Nephron progenitor cell (in vitro differentiated cells): ENCODE data around the gene TM9SF1.
"Not testable (repeated sequence)": the region's sequence is repeated elsewhere in the genome, so short reads cannot be mapped to it uniquely, and the experiment has no call there.

Experiments
- DNase-seq: peaks from one replicate; pipeline ENCODE4 v3.0.0; 2021
- H3K27ac Mint-ChIP-seq: 2 replicates; pipeline ENCODE4 v1.8.0; 2021; ENCODE audit warnings: mild to moderate bottlenecking, moderate library complexity, mixed read lengths
- H3K27me3 Mint-ChIP-seq: 2 replicates; pipeline ENCODE4 v1.8.0; 2021; ENCODE audit warnings: mild to moderate bottlenecking, low read depth, mixed read lengths; ENCODE audit not compliant: poor library complexity
- H3K36me3 Mint-ChIP-seq: 2 replicates; pipeline ENCODE4 v1.8.0; 2021; ENCODE audit warnings: low read depth, mixed read lengths
- H3K4me1 Mint-ChIP-seq: 2 replicates; pipeline ENCODE4 v1.8.0; 2021; ENCODE audit warnings: mixed read lengths
- H3K4me3 Mint-ChIP-seq: 2 replicates; pipeline ENCODE4 v1.8.0; 2021; ENCODE audit warnings: mild to moderate bottlenecking, moderate library complexity, mixed read lengths
- H3K9me3 Mint-ChIP-seq: 2 replicates; pipeline ENCODE4 v1.8.0; 2021; ENCODE audit warnings: mild to moderate bottlenecking, moderate library complexity, mixed read lengths
- TF ChIP-seq, protein P1 (sequence below): fragments of 200-600 bp; sonication (generic); IDR thresholded peaks from 2 replicates; pipeline ENCODE4 v1.5.0; 2021; ENCODE audit warnings: antibody characterized with exemption

TM9SF1 gene

DNA sequence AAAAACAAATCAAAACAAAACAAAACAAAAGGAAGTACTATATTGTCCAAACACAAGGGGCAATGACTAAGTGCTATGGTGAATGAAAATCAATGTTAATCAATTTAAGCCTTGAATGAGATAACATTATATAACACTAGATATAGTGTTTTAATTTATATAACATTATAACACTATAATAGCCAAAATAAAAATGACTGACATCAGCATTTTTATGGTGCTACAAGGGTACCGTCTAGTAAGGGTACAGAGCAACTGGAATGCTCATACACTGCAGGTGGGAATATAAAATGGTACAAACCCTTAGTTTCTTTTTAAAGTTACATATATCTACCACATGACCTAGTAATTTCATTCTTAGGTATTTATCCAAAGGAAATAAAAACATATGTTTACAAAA lies 31.2 kb upstream of the TM9SF1 start:
- Mint-ChIP-seq H3K27me3 (no peaks in the 10 kb centered on the region), H3K27ac (no peak overlapping the region), H3K9me3 (no peaks in the 10 kb centered on the region), H3K4me1 (peaks cover 7% of the 10 kb centered on the region), H3K4me3 (no peak overlapping the region), H3K36me3 (peaks cover 28% of the 10 kb centered on the region)
- TF ChIP-seq, protein P1, sequence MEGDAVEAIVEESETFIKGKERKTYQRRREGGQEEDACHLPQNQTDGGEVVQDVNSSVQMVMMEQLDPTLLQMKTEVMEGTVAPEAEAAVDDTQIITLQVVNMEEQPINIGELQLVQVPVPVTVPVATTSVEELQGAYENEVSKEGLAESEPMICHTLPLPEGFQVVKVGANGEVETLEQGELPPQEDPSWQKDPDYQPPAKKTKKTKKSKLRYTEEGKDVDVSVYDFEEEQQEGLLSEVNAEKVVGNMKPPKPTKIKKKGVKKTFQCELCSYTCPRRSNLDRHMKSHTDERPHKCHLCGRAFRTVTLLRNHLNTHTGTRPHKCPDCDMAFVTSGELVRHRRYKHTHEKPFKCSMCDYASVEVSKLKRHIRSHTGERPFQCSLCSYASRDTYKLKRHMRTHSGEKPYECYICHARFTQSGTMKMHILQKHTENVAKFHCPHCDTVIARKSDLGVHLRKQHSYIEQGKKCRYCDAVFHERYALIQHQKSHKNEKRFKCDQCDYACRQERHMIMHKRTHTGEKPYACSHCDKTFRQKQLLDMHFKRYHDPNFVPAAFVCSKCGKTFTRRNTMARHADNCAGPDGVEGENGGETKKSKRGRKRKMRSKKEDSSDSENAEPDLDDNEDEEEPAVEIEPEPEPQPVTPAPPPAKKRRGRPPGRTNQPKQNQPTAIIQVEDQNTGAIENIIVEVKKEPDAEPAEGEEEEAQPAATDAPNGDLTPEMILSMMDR = no peak
- DNase-seq = no peak

DNA sequence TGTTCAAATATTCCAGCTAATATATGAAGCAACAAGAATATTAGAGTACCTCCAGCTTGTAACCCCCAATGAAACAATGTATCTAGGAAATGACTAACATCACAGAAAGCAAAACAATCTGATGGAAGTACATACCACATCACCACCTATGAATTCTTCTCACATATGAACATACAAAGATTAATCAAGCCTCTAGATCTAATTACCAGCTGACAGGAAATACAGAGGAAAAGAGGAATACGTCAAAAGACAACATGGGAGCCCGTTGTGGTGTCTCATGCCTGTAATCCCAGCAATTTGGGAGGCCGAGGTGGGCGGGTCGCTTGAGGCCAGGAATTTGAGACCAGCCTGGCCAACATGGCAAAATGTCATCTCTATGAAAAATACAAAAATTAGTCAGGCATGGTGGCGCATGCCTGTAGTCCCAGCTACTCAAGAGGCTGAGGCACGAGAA lies 29.4 kb upstream of the TM9SF1 start:
- no peaks in the 10 kb centered on the region for H3K27me3 Mint-ChIP-seq
- H3K4me3 Mint-ChIP-seq = no peak overlapping the region
- H3K27ac Mint-ChIP-seq = peak overlapping the region; percentile 16
- no peak for DNase-seq
- peaks cover 28% of the 10 kb centered on the region for H3K36me3 Mint-ChIP-seq
- H3K9me3 Mint-ChIP-seq = no peaks in the 10 kb centered on the region
- TF ChIP-seq, protein P1 = no peak
- H3K4me1 Mint-ChIP-seq = no peaks in the 10 kb centered on the region

DNA sequence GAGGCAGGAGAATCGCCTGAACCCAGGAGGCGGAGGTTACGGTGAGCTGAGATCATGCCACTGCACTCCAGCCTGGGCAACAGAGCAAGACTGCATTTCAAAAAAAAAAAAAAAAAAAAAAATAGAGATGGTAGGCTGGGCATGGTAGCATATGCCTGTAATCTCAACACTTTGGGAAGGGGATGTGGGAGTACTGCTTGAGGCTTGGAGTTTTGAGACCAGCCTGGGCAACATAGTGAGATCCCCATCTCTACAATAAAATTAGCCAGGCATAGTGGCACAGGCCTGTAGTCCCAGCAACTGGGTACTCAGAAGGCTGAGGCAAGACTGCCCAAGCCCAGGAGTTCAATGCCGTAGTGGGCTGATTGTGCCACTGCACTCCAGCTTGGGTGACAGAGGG lies 27.7 kb upstream of the TM9SF1 start:
- not testable (repeated sequence) for H3K4me3 Mint-ChIP-seq, H3K27me3 Mint-ChIP-seq, H3K27ac Mint-ChIP-seq, DNase-seq, H3K9me3 Mint-ChIP-seq, H3K4me1 Mint-ChIP-seq
- H3K36me3 Mint-ChIP-seq = peaks cover 23% of the 10 kb centered on the region

DNA sequence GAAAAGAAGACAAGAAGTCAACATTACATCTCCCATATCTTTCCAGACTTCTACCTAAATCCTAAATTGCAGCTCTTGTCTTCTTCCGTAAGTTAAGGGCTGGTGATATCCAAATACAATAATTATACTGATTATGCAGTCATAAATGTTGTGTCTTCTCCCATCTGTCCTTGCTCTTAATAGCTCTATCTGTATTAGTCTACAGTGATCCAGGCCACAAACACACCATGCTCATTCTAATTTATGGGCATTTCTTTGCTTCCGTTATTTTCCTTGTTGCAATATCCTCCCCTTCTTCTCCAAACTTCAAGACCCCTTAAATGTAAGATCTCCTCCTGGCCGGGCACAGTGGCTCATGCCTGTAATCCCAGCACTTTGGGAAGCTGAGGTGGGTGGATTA lies 24.3 kb upstream of the TM9SF1 start:
- H3K4me3 Mint-ChIP-seq = no peak overlapping the region
- DNase-seq = no peak
- H3K9me3 Mint-ChIP-seq = no peaks in the 10 kb centered on the region
- TF ChIP-seq, protein P1 = no peak
- H3K36me3 Mint-ChIP-seq = peaks cover 13% of the 10 kb centered on the region
- no peaks in the 10 kb centered on the region for H3K27me3 Mint-ChIP-seq
- no peak overlapping the region for H3K27ac Mint-ChIP-seq
- peaks cover 13% of the 10 kb centered on the region for H3K4me1 Mint-ChIP-seq

DNA sequence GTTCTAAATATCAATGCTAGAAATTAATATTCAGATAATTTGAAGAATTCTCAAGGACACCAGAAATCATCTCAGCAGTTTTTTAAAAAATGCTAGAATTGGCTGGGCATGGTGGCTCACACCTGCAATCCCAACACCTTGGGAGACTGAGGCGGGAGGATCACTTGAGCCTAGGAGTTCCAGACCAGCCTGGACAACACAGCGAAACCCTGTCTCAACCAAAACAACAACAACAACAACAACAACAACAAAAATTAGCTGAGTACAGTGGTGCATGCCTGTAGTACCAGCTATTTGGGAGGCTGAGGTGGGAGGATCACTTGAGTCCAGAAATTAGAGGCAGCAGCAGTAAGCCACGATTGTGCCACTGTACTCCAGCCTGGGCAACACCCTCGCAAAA lies 23.8 kb upstream of the TM9SF1 start:
- H3K4me3 Mint-ChIP-seq = no peak overlapping the region
- no peak overlapping the region for H3K27ac Mint-ChIP-seq
- no peak for DNase-seq
- H3K9me3 Mint-ChIP-seq = no peaks in the 10 kb centered on the region
- no peaks in the 10 kb centered on the region for H3K27me3 Mint-ChIP-seq
- peaks cover 10% of the 10 kb centered on the region for H3K36me3 Mint-ChIP-seq
- TF ChIP-seq, protein P1 = no peak
- peaks cover 18% of the 10 kb centered on the region for H3K4me1 Mint-ChIP-seq

DNA sequence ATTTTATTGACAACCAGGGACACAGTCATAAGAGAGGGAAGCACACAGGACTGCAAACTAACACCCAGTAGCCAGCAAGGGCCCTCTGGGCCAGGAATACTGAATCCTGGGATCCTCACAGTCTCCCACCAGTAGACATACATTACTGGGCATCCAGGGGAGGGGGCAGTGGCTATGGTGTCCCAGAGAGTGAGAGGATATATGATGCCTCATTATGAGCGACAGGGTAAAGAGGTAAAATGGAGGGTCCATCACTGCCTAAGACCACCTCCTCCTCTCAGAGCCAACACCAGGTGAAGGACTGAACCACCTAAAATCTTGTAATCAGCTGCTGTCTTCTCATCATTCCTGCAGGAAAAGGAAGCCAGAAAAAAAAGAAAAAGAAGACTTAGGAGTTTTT lies 21.6 kb upstream of the TM9SF1 start:
- H3K27me3 Mint-ChIP-seq, H3K9me3 Mint-ChIP-seq, H3K27ac Mint-ChIP-seq, DNase-seq, H3K36me3 Mint-ChIP-seq, H3K4me3 Mint-ChIP-seq: not testable (repeated sequence)
- H3K4me1 Mint-ChIP-seq = peaks cover 37% of the 10 kb centered on the region

DNA sequence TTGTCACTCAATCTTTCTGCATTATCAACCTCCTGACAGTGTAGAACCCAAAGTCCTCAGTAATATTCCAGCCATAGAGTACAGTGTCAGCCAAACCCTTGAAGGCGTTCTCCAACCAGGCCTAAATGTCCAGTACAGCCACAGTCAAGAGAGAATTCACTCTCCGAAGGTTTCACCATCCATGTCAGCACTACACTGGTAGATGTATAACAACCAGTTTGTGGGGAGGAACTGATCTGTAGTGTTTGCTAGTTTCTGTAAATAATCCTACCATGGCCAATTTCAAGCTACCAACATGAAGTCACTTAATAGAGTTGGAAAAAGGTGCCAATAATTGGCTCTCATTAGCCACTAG lies 21.1 kb upstream of the TM9SF1 start:
- H3K4me1 Mint-ChIP-seq = peaks cover 37% of the 10 kb centered on the region
- no peak for DNase-seq
- no peaks in the 10 kb centered on the region for H3K9me3 Mint-ChIP-seq
- H3K27ac Mint-ChIP-seq = no peak overlapping the region
- no peaks in the 10 kb centered on the region for H3K27me3 Mint-ChIP-seq
- H3K4me3 Mint-ChIP-seq = peak overlapping the region; percentile 92
- peaks cover 15% of the 10 kb centered on the region for H3K36me3 Mint-ChIP-seq
- TF ChIP-seq, protein P1 = no peak
